Cardiac fibroblast (primary cell): ENCODE results near the gene LRP2.
A peak's percentile ranks its signal among the peaks of the same experiment; 100 is the strongest.

Source experiments
- DNase-seq, 2 donors: peaks; one replicate each; pipeline versions ENCODE4 v3.0.0 to v3.0.0-alpha.2; 2010; ENCODE audit warnings: low read depth in 2 of 2
- H3K4me3 ChIP-seq, 2 donors: replicated peaks in 1 of 2; 1 replicate in 1 of 2; 2 replicates in 1 of 2; pipeline ENCODE4 v1.5.1; 2011; ENCODE audit warnings: low read depth in 2 of 2, low read length in 2 of 2, mild to moderate bottlenecking in 2 of 2, moderate library complexity in 1 of 2
- CTCF ChIP-seq: IDR thresholded peaks from one replicate; pipeline ENCODE4 v1.5.1; 2011; ENCODE audit warnings: low read depth, mild to moderate bottlenecking, low read length, inconsistent platforms

Gene LRP2

GRCh38 chr2:169300636-169301530 lies 61.5 kb downstream of the LRP2 start:
- DNase-seq: no peak
- no peak overlapping the region for H3K4me3 ChIP-seq

GRCh38 chr2:169298007-169298406 lies 64.3 kb downstream of the LRP2 start:
- H3K4me3 ChIP-seq: no peak overlapping the region
- TF ChIP-seq CTCF: no peak
- DNase-seq: no peak

More at GRCh38 chr2:169300636-169301530, 61.5 kb downstream of the LRP2 start:
- TF ChIP-seq CTCF: no peak

- no peak for TF ChIP-seq CTCF
- H3K4me3 ChIP-seq: no peak overlapping the region
- DNase-seq: no peak
Observed at GRCh38 chr2:169294001-169294675, 68.2 kb downstream of the LRP2 start.

GRCh38 chr2:169291517-169291916 lies 70.8 kb downstream of the LRP2 start:
- no peak overlapping the region for H3K4me3 ChIP-seq
- DNase-seq: peak in 1 of 2 donors; percentile 2
- no peak for TF ChIP-seq CTCF

- no peak for TF ChIP-seq CTCF
- DNase-seq: no peak
- H3K4me3 ChIP-seq: no peak overlapping the region
Observed at GRCh38 chr2:169290433-169290832, 71.9 kb downstream of the LRP2 start.

- TF ChIP-seq CTCF: no peak
- DNase-seq: no peak
- H3K4me3 ChIP-seq: no peak overlapping the region
Observed at GRCh38 chr2:169287666-169288065, 74.7 kb downstream of the LRP2 start.
